Prostate gland (tissue), 2 donors: ENCODE measurements around the gene TCF20. TPM values are rescaled to one million over a fixed set of nuclear protein-coding genes. Genes with fewer than 3 reads are reported as not detected.

Experiments
- DNase-seq: peaks from one replicate; pipeline ENCODE4 v3.0.0-alpha.2; 2019; ENCODE audit warnings: low spot score
- H3K27ac ChIP-seq, 2 donors: fragments of 200-600 bp; sonication (generic); 2 replicates each; pipeline ENCODE4 v1.5.1; 2017 to 2019
- H3K27me3 ChIP-seq: fragments of 200-600 bp; sonication (generic); replicated peaks from 2 replicates; pipeline ENCODE4 v1.5.1; 2019; ENCODE audit not compliant: insufficient read depth
- H3K36me3 ChIP-seq, 2 donors: fragments of 200-600 bp; sonication (generic); 1 replicate in 1 of 2; 2 replicates in 1 of 2; pipeline versions ENCODE4 v1.5.1 to v1.8.1; 2017 to 2019
- H3K4me1 ChIP-seq: fragments of 200-600 bp; sonication (generic); replicated peaks from 2 replicates; pipeline ENCODE4 v1.5.1; 2019
- H3K4me3 ChIP-seq, 2 donors: fragments of 200-600 bp; sonication (generic); 2 replicates each; pipeline ENCODE4 v1.5.1; 2017 to 2019
- H3K9me3 ChIP-seq: fragments of 200-600 bp; sonication (generic); 2 replicates; pipeline ENCODE4 v1.5.1; 2017
- CTCF ChIP-seq, 4 experiments: fragments of 200-600 bp in 2 of 4; fragments of 450-650 bp in 2 of 4; sonication (generic) in 2 of 4; IDR thresholded peaks; 1 replicate in 3 of 4; 2 replicates in 1 of 4; pipeline ENCODE4 v1.5.1; 2016 to 2019; ENCODE audit warnings: antibody characterized with exemption in 4 of 4, mild to moderate bottlenecking in 2 of 4, moderate library complexity in 2 of 4
- POLR2A ChIP-seq: fragments of 450-650 bp; IDR thresholded peaks from one replicate; pipeline ENCODE4 v1.6.1; 2016; ENCODE audit warnings: antibody characterized with exemption, mild to moderate bottlenecking
- POLR2AphosphoS5 ChIP-seq: sonication (generic); formaldehyde crosslinking; IDR thresholded peaks from one replicate; pipeline ENCODE4 v1.6.1; 2017; ENCODE audit warnings: antibody characterized with exemption
- WGBS: methylation state at CpG from one replicate; pipeline ENCODE4 v1.1.5; 2018; 5-methylcytosine and 5-hydroxymethylcytosine counted together
- intact Hi-C: fragments of 100-400 bp; cut with DNase I; formaldehyde crosslinking; loops from one replicate; pipeline ENCODE4 v1.14.2; 2022
- total RNA-seq, 2 donors: library from RNA; depleted of rRNA; stranded (reverse); fragments of >200 nt; gene quantifications; one replicate each; pipeline ENCODE4 v1.1.0, GENCODE V29; 2016

The TCF20 gene
- total RNA-seq, 2 donors from 2014 or later, result 43.9 to 47.3 TPM

- peak overlapping the region; percentile 53 for H3K27ac ChIP-seq
- TF ChIP-seq POLR2A (no peak), POLR2AphosphoS5 (no peak), CTCF (IDR thresholded peaks at IDR 0.05) (no peak)
- DNase-seq, result no peak
These were observed 849 bp upstream of the TCF20 start for GRCh38 chr22:42271191-42271813.

GRCh38 chr22:42270176-42270509 is 310 bp downstream of the TCF20 start:
- Histone ChIP-seq H3K27ac (peak overlapping the region; percentile 86 to 90), H3K4me3 (peak overlapping the region; percentile 94 to 99), H3K36me3 (no peaks in the 10 kb centered on the region), H3K9me3 (no peaks in the 10 kb centered on the region), H3K27me3 (no peaks in the 10 kb centered on the region), H3K4me1 (no peaks in the 10 kb centered on the region)
- no peak for DNase-seq
- TF ChIP-seq POLR2A (no peak), POLR2AphosphoS5 (no peak), CTCF (IDR thresholded peaks at IDR 0.05) (no peak)
- intact Hi-C loops, result loop anchor here (5.0 to 10.0 kb wide), 2 partner anchors 72 to 165 kb away; partner anchors contain the start of gene NFAM1
- WGBS, result 1% methylated on average over 11 of the region's 37 CpGs

More at GRCh38 chr22:42271191-42271813, 849 bp upstream of the TCF20 start:
- Histone ChIP-seq H3K36me3 (no peaks in the 10 kb centered on the region), H3K4me1 (no peaks in the 10 kb centered on the region), H3K4me3 (peak overlapping the region; percentile 94 to 99), H3K9me3 (no peaks in the 10 kb centered on the region), H3K27me3 (no peaks in the 10 kb centered on the region)
- intact Hi-C loops, result loop anchor here (5.0 to 10.0 kb wide), 2 partner anchors 71 to 163 kb away; partner anchors contain the start of gene NFAM1
- 77% methylated on average over 20 of the region's 20 CpGs for WGBS

DNA sequence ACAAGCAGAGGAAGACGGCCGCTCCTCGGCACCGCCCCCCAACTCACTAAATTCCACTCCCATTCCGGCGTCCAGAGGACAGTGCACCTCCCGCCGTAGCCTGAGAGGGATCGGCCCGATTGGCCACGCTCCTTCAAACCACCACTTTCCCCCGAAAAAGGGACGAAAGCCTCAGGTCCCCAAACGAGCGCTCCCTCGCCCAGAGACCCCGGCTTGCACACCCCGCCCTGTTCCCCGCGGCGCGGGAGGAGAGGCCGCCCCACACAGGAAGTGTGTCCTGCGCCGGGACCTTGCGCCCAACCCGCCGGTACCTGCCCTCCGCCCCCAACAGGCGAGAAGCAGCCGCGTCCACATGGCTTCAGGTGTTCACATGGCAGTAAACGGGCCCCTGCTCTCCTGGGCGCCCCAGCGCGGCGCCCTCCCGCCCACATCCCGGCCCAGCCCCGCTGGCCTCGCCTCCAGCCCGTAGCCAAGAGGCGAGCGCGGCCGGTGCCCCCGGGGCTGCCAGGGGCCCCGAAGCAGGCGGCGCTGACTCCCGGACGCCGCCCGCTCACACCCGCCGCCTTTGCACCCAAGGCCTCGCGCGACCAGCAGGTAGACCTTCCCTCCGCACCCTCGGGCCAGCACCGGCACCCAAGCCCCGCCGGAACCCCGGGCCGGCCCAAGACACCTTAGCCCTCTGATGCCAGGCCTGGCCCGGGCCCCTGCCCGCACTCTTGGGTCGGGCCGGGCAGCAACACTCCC is 849 bp downstream of the TCF20 start:
- Histone ChIP-seq H3K9me3 (no peaks in the 10 kb centered on the region), H3K4me3 (peak overlapping the region; percentile 94 to 99), H3K36me3 (no peaks in the 10 kb centered on the region), H3K4me1 (no peaks in the 10 kb centered on the region), H3K27ac (peak overlapping the region; percentile 86 to 90), H3K27me3 (no peaks in the 10 kb centered on the region)
- under 1% methylated on average over 61 of the region's 70 CpGs for WGBS
- peak; percentile 42 for TF ChIP-seq POLR2A
- peak in 2 of 4 experiments; percentile 44 to 52 for TF ChIP-seq CTCF (IDR thresholded peaks at IDR 0.05)
- TF ChIP-seq POLR2AphosphoS5, result no peak
- intact Hi-C loops, result loop anchor here (5.0 to 10.0 kb wide), 3 partner anchors 73 to 165 kb away; partner anchors contain the start of gene NFAM1
- peak; percentile 72 for DNase-seq

DNA sequence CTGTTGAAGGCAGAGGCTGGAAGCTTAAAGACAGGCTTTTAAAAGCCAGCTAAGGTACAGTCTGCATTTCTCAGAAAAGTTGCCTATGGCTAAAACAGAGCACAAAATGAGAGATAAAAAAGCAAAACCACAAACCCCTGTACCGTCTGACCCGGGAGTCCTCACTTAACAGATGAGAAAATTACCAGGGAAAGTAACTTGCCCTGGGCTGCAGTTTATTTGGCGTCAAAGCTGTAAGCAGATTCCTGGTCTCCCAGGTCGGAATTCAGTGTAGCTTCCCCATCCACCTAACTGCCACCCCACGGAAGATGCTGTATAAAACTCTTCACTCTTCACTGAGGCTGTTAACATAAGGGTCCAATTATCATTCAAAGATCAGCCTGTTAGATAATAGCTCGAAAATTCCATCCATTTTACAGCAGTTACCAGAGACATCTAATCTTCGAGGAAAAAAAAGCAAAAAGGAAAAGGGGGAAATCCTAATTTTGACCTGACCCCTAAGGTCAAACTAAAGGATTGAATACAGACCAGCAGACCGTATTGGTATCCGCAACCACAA is 1.5 kb downstream of the TCF20 start:
- intact Hi-C loops, result loop anchor here (10.0 kb wide), 1 partner anchor 84 kb away; no protein-coding TSS in a partner anchor
- TF ChIP-seq POLR2A, result no peak
- no peak for TF ChIP-seq CTCF (IDR thresholded peaks at IDR 0.05)
- no peak for TF ChIP-seq POLR2AphosphoS5
- DNase-seq, result no peak
- H3K27me3 ChIP-seq, result no peaks in the 10 kb centered on the region
- no peaks in the 10 kb centered on the region for H3K9me3 ChIP-seq
- 5% methylated on average over 9 of the region's 9 CpGs for WGBS
- no peaks in the 10 kb centered on the region for H3K4me1 ChIP-seq
- H3K36me3 ChIP-seq, result no peaks in the 10 kb centered on the region
- peak overlapping the region; percentile 86 to 90 for H3K27ac ChIP-seq
- H3K4me3 ChIP-seq, result peak overlapping the region; percentile 94 to 99
